Activated CD4-positive, alpha-beta T cell treated with anti-CD3 and anti-CD28 coated beads for 36 hours (primary cell): Measurements from ENCODE around the gene RAB3A. TPM values are rescaled to one million over a fixed set of nuclear protein-coding genes. Genes with fewer than 3 reads are reported as not detected.

ENCODE experiments used
- ATAC-seq: fragments of 200-7000 bp; cut with Tn5 transposase; one replicate; pipeline ENCODE4 v1.10.0; 2021; ENCODE audit warnings: mild to moderate bottlenecking, moderate library complexity
- CTCF ChIA-PET: fragments of 350-600 bp; sonication (Branson Sonifier 250); formaldehyde crosslinking; loops from one replicate; lab custom pipeline; 2021; ENCODE audit warnings: antibody characterized with exemption; lab: Charles Lee
- POLR2A ChIA-PET: fragments of 350-600 bp; sonication (Branson Sonifier 250); formaldehyde crosslinking; loops from one replicate; lab custom pipeline; 2021; ENCODE audit warnings: antibody characterized with exemption, inconsistent platforms; lab: Charles Lee
- DNase-seq: peaks from one replicate; pipeline ENCODE4 v3.0.0-alpha.2; 2020
- H3K27ac Mint-ChIP-seq: one replicate; pipeline ENCODE4 v1.8.0; 2021; ENCODE audit warnings: mixed read lengths
- H3K27me3 Mint-ChIP-seq: one replicate; pipeline ENCODE4 v1.8.0; 2021; ENCODE audit warnings: mixed read lengths
- H3K36me3 Mint-ChIP-seq: one replicate; pipeline ENCODE4 v1.8.0; 2021; ENCODE audit warnings: low read depth, mixed read lengths
- H3K4me1 Mint-ChIP-seq: one replicate; pipeline ENCODE4 v1.8.0; 2021; ENCODE audit warnings: mixed read lengths
- H3K4me3 Mint-ChIP-seq: one replicate; pipeline ENCODE4 v1.8.0; 2021; ENCODE audit warnings: mild to moderate bottlenecking, moderate library complexity, mixed read lengths
- H3K9me3 Mint-ChIP-seq: one replicate; pipeline ENCODE4 v1.8.0; 2021; ENCODE audit warnings: low read depth, mixed read lengths
- intact Hi-C, 2 experiments: fragments of 100-400 bp; cut with DNase I in 1 of 2; cut with micrococcal nuclease in 1 of 2; formaldehyde crosslinking; loops; one replicate each; pipeline versions ENCODE4 v1.14.2 to v1.15.1; 2022 to 2024; cut with DNase I, micrococcal nuclease
- total RNA-seq, 2 experiments: library from RNA; stranded (reverse); gene quantifications; one replicate each; pipeline ENCODE4 v1.2.3, GENCODE V29; 2021

The RAB3A gene
- total RNA-seq: 1 to 10 TPM; 5.6 to 8.9 TPM

DNA sequence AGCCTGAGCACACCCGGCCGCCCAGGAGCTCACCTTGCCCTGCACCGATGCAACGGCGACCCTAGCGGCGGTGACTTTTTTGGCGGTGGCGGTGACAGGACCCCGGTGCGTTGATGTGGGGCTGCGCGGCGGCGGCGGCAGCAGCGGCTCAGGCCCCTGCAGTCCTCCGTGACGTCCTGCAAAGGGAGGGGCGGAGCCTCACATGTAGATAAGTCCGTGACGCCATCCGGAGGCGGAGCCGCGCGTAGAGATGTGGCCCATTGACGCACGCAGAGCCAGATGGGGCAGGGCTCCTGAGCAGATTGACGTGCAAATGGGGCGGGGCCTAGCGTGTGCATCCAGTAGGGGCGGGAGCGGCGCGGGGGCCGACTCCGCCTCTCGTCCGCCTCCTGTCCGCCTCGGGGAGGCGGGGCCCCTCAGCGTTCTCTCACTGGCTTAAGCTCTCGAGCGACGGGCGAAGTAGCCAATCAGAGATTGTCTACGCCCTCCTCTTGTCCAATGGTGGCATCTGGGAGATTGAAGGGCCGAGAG lies at the start of gene RAB3A:
TSS of gene RAB3A (minus strand) at position 180 of the 531 bp plus-strand sequence. CDS start 1,302 bp downstream, outside the sequence.
- peak; percentile 100 for DNase-seq
- H3K36me3 Mint-ChIP-seq: peaks cover 10% of the 10 kb centered on the region
- peak within 1 kb of the TSS; percentile 90 for H3K27ac Mint-ChIP-seq
- ATAC-seq: peak; percentile 94
- ChIA-PET CTCF (interaction anchor here (0.5 to 1.2 kb wide), 7 partner anchors 12 to 935 kb away, joined by 3 to 8 read pairs (median 3); partner anchors contain the start of gene MPV17L2), POLR2A (interaction anchor here (2.5 to 2.6 kb wide), 2 partner anchors 75 to 78 kb away, joined by 9 to 15 read pairs; partner anchors contain the start of gene JUND)
- H3K9me3 Mint-ChIP-seq: no peaks in the 10 kb centered on the region
- H3K4me1 Mint-ChIP-seq: peaks cover 18% of the 10 kb centered on the region
- H3K27me3 Mint-ChIP-seq: no peaks in the 10 kb centered on the region
- intact Hi-C loops: loop anchor here (1.0 to 2.0 kb wide), 19 partner anchors 11 to 715 kb away; partner anchors contain the start of genes COPE (in 1 of the 2), DDX49 (in 1 of the 2), ELL (in 1 of the 2) and IFI30 (in 1 of the 2)
- H3K4me3 Mint-ChIP-seq: peak within 1 kb of the TSS; percentile 96

- Mint-ChIP-seq H3K36me3 (no peaks in the 10 kb centered on the region), H3K27me3 (peaks cover 21% of the 10 kb centered on the region), H3K4me1 (no peaks in the 10 kb centered on the region), H3K9me3 (no peaks in the 10 kb centered on the region), H3K27ac (no peak overlapping the region), H3K4me3 (no peak overlapping the region)
- intact Hi-C loops: loop anchor here (2.0 to 5.0 kb wide), 2 partner anchors 246 kb away; partner anchors contain the start of gene ARRDC2 (in 1 of the 2)
- ChIA-PET POLR2A (interaction anchor here (0.7 kb wide), 1 partner anchor 546 kb away, joined by 5 read pairs; no protein-coding TSS in a partner anchor), CTCF (interaction anchor here (0.6 to 2.3 kb wide), 12 partner anchors 8 to 490 kb away, joined by 3 to 13 read pairs (median 4); no protein-coding TSS in a partner anchor)
- DNase-seq (no peak), ATAC-seq (no peak)
Observed at GRCh38 chr19:18253130-18253529, 49.3 kb upstream of the RAB3A start.

DNA sequence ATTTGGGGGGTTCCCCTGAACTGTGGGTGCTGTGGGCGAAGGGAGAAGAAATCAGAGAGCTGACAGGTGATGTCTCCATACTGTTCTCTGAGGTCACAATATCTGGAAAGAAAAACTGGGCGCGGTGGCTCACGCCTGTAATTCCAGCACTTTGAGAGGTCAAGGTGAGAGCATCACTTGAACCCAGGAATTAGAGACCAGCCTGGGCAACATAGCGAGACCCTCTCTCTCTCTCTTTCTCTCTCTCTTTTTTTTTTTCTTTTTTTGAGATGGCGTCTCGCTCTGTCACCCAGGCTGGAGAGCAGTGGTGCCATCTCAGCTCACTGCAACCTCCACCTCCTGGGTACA lies 48.5 kb upstream of the RAB3A start:
- CTCF ChIA-PET: interaction anchor here (0.6 to 2.1 kb wide), 20 partner anchors 9 to 285 kb away, joined by 3 to 13 read pairs (median 4); no protein-coding TSS in a partner anchor
- no peaks in the 10 kb centered on the region for H3K4me1 Mint-ChIP-seq
- ATAC-seq (no peak), DNase-seq (no peak)
- no peak overlapping the region for H3K4me3 Mint-ChIP-seq
- intact Hi-C loops: loop anchor here (1.0 to 5.0 kb wide), 8 partner anchors 44 to 246 kb away; partner anchors contain the start of genes ARRDC2 (in 1 of the 2) and RAB3A (in 1 of the 2)
- no peaks in the 10 kb centered on the region for H3K36me3 Mint-ChIP-seq
- H3K27me3 Mint-ChIP-seq: peaks cover 21% of the 10 kb centered on the region
- POLR2A ChIA-PET: no interaction called here
- H3K9me3 Mint-ChIP-seq: no peaks in the 10 kb centered on the region
- no peak overlapping the region for H3K27ac Mint-ChIP-seq

DNA sequence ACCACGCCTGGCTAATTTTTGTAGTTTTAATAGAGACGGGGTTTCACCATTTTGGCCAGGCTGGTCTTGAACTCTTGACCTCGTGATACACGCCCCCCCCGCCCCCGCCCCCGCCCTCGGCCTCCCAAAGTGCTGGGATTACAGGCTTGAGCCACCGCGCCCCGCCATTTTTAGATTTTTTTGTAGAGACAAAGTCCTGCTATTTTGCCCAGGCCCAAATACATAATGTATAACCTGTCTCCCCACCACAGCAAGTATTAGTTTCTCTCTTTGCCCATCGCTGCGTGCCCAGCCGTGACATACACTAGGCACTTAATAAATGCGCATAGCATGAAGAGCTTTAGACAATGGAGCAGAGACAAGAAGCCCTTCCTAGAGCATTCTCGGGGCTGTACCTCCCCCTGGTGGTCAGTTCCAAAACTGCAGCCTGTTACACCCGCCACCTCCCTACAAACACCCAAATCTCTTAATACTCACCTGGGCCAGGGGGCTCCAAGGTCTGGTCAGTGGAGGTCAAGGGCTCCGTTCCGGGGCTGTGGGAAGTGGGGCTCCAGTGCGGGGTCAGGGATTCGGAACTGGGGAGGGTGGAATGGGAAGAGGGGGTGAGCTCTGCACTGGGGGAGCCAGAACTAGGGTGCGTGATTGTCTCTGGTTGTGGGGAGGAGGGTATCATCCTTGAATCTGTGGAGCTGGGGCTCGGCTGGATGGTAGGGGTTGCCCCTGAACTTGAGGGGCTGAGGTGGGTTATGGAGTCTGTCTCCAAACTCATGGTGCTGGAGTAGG lies 47.9 kb upstream of the RAB3A start:
- POLR2A ChIA-PET: no interaction called here
- CTCF ChIA-PET: interaction anchor here (0.6 to 2.1 kb wide), 18 partner anchors 8 to 286 kb away, joined by 3 to 13 read pairs (median 4); no protein-coding TSS in a partner anchor
- Mint-ChIP-seq H3K27ac (no peak overlapping the region), H3K4me3 (no peak overlapping the region), H3K27me3 (peaks cover 21% of the 10 kb centered on the region), H3K9me3 (no peaks in the 10 kb centered on the region), H3K36me3 (no peaks in the 10 kb centered on the region), H3K4me1 (no peaks in the 10 kb centered on the region)
- intact Hi-C loops: loop anchor here (1.0 to 5.0 kb wide), 8 partner anchors 43 to 245 kb away; partner anchors contain the start of genes ARRDC2 (in 1 of the 2) and RAB3A (in 1 of the 2)
- ATAC-seq (peak; percentile 95), DNase-seq (peak; percentile 89)

DNA sequence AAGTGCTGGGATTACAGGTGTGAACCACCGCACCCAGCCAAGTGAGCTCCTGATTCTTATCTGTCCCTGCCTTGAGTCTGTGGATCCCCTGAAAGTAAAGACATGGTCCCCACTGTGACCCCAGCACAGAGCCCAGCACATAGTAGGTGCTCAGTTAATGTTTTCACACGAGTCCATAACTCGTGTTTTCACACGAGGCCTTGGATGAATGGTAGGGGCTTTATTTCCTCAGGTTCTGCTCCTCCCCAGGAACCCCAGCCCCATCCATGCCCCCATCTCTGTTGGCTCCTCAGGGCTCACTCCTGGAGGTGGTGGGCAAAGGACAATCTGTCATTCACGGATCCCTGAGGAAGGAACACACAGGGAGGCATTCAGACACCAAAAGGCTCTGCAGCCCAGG lies 46.0 kb upstream of the RAB3A start:
- POLR2A ChIA-PET: no interaction called here
- H3K27ac Mint-ChIP-seq: no peak overlapping the region
- no peak for ATAC-seq
- peaks cover 18% of the 10 kb centered on the region for H3K27me3 Mint-ChIP-seq
- H3K4me3 Mint-ChIP-seq: no peak overlapping the region
- H3K4me1 Mint-ChIP-seq: no peaks in the 10 kb centered on the region
- DNase-seq: no peak
- CTCF ChIA-PET: interaction anchor here (0.6 to 1.4 kb wide), 8 partner anchors 9 to 150 kb away, joined by 3 to 5 read pairs (median 4); no protein-coding TSS in a partner anchor
- H3K36me3 Mint-ChIP-seq: no peaks in the 10 kb centered on the region
- H3K9me3 Mint-ChIP-seq: no peaks in the 10 kb centered on the region
- intact Hi-C loops: loop anchor here in 1 of 2 experiments (5.0 kb wide), 1 partner anchor 243 kb away; the partner anchor contains the start of gene ARRDC2

GRCh38 chr19:18245297-18245696 lies 41.5 kb upstream of the RAB3A start:
- Mint-ChIP-seq H3K4me1 (no peaks in the 10 kb centered on the region), H3K36me3 (no peaks in the 10 kb centered on the region), H3K4me3 (no peak overlapping the region), H3K9me3 (no peaks in the 10 kb centered on the region), H3K27ac (no peak overlapping the region), H3K27me3 (no peaks in the 10 kb centered on the region)
- DNase-seq (no peak), ATAC-seq (no peak)
- intact Hi-C loops: no loop called here
- POLR2A ChIA-PET: interaction anchor here (0.5 to 0.6 kb wide), 2 partner anchors 57 to 130 kb away, joined by 4 to 6 read pairs; no protein-coding TSS in a partner anchor
- CTCF ChIA-PET: interaction anchor here (0.6 to 1.2 kb wide), 6 partner anchors 9 to 265 kb away, joined by 3 read pairs; partner anchors contain the start of gene RAB3A

DNA sequence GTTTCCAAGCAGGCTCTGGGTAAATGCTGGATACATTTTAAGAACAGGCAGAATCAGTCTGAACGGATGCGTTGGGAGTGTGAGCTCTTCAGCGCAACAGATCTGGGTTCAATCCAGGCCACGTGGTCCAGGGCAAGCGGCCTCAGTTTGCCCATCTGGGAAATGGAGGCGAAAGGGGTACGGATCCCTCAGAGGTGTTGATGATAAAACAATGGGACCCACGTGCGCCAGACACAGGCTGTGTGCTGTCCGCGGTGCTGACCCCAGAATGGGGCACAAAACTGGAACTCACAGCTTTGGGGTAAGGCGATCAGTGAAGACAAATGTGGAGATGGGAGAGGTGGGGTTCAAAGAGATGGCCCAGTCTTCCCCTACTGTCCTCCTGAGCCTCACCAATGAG lies 35.5 kb upstream of the RAB3A start:
- Mint-ChIP-seq H3K27me3 (peaks cover 15% of the 10 kb centered on the region), H3K9me3 (no peaks in the 10 kb centered on the region), H3K4me1 (no peaks in the 10 kb centered on the region), H3K27ac (no peak overlapping the region), H3K4me3 (no peak overlapping the region), H3K36me3 (no peaks in the 10 kb centered on the region)
- DNase-seq: peak; percentile 40
- no peak for ATAC-seq
- intact Hi-C loops: no loop called here
- POLR2A ChIA-PET: no interaction called here
- CTCF ChIA-PET: no interaction called here

DNA sequence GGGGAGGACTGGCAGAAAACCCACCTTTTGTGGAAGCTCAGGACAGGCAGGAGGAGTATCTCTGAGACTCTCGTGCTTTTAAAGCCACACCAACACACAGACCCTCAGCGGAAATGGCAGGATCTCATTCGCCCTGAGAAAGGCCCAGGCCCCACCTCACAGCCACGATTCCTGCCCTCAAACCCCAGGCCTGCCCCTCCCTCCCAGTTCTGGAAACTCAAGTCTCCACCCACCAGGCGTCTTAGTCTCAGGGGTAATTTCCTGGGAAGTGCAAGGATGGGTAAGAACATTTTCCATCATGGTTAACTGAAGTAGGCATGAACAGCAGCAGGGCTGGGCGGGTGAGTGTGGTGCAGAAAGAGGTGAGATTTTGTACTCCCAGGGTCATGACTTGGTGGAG lies 30.4 kb upstream of the RAB3A start:
- intact Hi-C loops: no loop called here
- POLR2A ChIA-PET: no interaction called here
- H3K27me3 Mint-ChIP-seq: peaks cover 50% of the 10 kb centered on the region
- H3K27ac Mint-ChIP-seq: no peak overlapping the region
- ATAC-seq (no peak), DNase-seq (no peak)
- no peaks in the 10 kb centered on the region for H3K36me3 Mint-ChIP-seq
- CTCF ChIA-PET: no interaction called here
- peaks cover 4% of the 10 kb centered on the region for H3K9me3 Mint-ChIP-seq
- H3K4me3 Mint-ChIP-seq: no peak overlapping the region
- H3K4me1 Mint-ChIP-seq: peaks cover 4% of the 10 kb centered on the region

DNA sequence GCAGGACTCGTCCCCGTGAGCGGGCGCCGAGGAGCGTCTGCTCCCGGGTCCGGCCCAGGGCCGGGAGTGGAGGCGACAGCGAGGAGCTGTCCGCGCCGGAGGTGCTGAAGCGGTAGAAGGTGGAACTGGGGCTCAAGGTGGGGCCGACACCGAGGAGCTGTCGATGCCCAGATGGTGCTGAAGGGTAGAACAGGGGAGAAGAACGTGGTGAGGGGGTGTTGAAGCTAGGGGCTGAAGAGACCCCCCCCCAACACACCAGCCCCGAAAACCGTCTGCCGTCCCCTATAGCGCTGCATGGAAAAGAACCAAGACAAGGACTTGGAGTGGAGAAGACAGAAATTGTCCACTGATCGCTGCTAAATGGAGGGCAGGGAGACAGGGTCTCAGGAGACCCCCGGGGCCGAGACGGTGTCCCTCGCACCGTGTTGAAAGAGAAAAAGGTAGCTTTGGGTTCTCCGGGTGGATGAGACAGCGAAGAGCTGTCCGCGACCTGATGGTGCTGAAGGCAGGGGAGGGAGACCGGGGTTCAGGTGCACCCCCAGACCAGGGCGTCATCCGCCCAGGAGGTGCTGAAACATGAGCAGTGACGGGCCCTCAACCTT lies 29.5 kb upstream of the RAB3A start:
- Mint-ChIP-seq H3K36me3 (no peaks in the 10 kb centered on the region), H3K4me3 (no peak overlapping the region), H3K27me3 (peaks cover 50% of the 10 kb centered on the region), H3K9me3 (peaks cover 4% of the 10 kb centered on the region), H3K27ac (no peak overlapping the region), H3K4me1 (peaks cover 4% of the 10 kb centered on the region)
- CTCF ChIA-PET: interaction anchor here (0.7 to 1.0 kb wide), 3 partner anchors 31 to 120 kb away, joined by 3 read pairs; no protein-coding TSS in a partner anchor
- POLR2A ChIA-PET: no interaction called here
- ATAC-seq (peak; percentile 66), DNase-seq (peak; percentile 77)
- intact Hi-C loops: no loop called here

- POLR2A ChIA-PET: no interaction called here
Observed at GRCh38 chr19:18232540-18233223, 28.8 kb upstream of the RAB3A start.

More at GRCh38 chr19:18232540-18233223, 28.8 kb upstream of the RAB3A start:
- ATAC-seq (peak; percentile 20), DNase-seq (peak; percentile 43)
- Mint-ChIP-seq H3K4me1 (peaks cover 4% of the 10 kb centered on the region), H3K4me3 (no peak overlapping the region), H3K9me3 (peaks cover 4% of the 10 kb centered on the region), H3K36me3 (no peaks in the 10 kb centered on the region), H3K27ac (no peak overlapping the region), H3K27me3 (peaks cover 55% of the 10 kb centered on the region)
- CTCF ChIA-PET: interaction anchor here (0.7 to 1.0 kb wide), 3 partner anchors 31 to 119 kb away, joined by 3 read pairs; no protein-coding TSS in a partner anchor
- intact Hi-C loops: no loop called here
